GM06990 (cell line): Measurements from ENCODE around the gene SCAMP1.

Experiments
- DNase-seq: peaks from one replicate; pipeline ENCODE4 v3.0.0-alpha.2; 2011; ENCODE audit not compliant: insufficient read length; ENCODE audit errors: extremely low read depth
- H3K27me3 ChIP-seq: replicated peaks from 2 replicates; pipeline ENCODE4 v1.6.0; 2011; ENCODE audit warnings: low read length; ENCODE audit not compliant: control insufficient read depth, insufficient read depth
- H3K36me3 ChIP-seq: 2 replicates; pipeline ENCODE4 v1.5.1; 2011; ENCODE audit warnings: low read length; ENCODE audit not compliant: control insufficient read depth, insufficient read depth
- H3K4me3 ChIP-seq: replicated peaks from 2 replicates; pipeline ENCODE4 v1.5.1; 2011; ENCODE audit warnings: low read depth, mild to moderate bottlenecking, control low read depth, low read length
- TF ChIP-seq, protein P1 (sequence below): IDR thresholded peaks from 2 replicates; pipeline ENCODE4 v1.5.1; 2011; ENCODE audit warnings: low read length, control low read depth, mild to moderate bottlenecking, inconsistent platforms; ENCODE audit not compliant: insufficient read depth, poor library complexity, severe bottlenecking

Gene SCAMP1

GRCh38 chr5:78503958-78504653, 143.7 kb downstream of the SCAMP1 start:
- Histone ChIP-seq H3K36me3 (peaks cover 1% of the 10 kb centered on the region), H3K27me3 (no peaks in the 10 kb centered on the region), H3K4me3 (no peak overlapping the region)
- DNase-seq: no peak
- TF ChIP-seq, protein P1, sequence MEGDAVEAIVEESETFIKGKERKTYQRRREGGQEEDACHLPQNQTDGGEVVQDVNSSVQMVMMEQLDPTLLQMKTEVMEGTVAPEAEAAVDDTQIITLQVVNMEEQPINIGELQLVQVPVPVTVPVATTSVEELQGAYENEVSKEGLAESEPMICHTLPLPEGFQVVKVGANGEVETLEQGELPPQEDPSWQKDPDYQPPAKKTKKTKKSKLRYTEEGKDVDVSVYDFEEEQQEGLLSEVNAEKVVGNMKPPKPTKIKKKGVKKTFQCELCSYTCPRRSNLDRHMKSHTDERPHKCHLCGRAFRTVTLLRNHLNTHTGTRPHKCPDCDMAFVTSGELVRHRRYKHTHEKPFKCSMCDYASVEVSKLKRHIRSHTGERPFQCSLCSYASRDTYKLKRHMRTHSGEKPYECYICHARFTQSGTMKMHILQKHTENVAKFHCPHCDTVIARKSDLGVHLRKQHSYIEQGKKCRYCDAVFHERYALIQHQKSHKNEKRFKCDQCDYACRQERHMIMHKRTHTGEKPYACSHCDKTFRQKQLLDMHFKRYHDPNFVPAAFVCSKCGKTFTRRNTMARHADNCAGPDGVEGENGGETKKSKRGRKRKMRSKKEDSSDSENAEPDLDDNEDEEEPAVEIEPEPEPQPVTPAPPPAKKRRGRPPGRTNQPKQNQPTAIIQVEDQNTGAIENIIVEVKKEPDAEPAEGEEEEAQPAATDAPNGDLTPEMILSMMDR: no peak

GRCh38 chr5:78504704-78505677, 144.6 kb downstream of the SCAMP1 start:
- TF ChIP-seq, protein P1: no peak
- Histone ChIP-seq H3K27me3 (no peaks in the 10 kb centered on the region), H3K36me3 (peaks cover 3% of the 10 kb centered on the region), H3K4me3 (no peak overlapping the region)
- no peak for DNase-seq

DNA sequence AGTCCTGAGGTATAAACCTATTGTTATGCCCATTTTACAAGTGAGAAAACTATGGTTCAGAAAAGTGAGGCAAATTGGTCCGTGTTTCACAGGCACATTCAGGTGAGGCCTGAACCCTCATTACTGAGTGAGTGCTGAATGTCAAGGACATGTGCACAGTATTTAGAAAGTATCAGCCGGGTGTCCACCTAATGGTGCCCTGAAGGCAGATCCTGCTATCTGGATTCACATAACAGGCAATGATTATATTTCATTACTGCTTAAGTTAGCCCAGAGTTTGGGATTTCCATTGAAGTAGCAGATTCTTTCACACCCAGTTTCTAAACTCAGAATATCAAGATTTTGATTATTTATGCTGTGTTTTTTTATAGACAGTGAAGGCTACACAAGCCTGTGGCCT, 145.4 kb downstream of the SCAMP1 start:
- peaks cover 1% of the 10 kb centered on the region for H3K36me3 ChIP-seq
- no peak overlapping the region for H3K4me3 ChIP-seq
- no peaks in the 10 kb centered on the region for H3K27me3 ChIP-seq
- no peak for DNase-seq
- TF ChIP-seq, protein P1: no peak

- TF ChIP-seq, protein P1: no peak
- Histone ChIP-seq H3K4me3 (no peak overlapping the region), H3K36me3 (peaks cover 1% of the 10 kb centered on the region), H3K27me3 (no peaks in the 10 kb centered on the region)
- DNase-seq: no peak
Observed at GRCh38 chr5:78506261-78507024, 146.0 kb downstream of the SCAMP1 start.

- no peak for DNase-seq
- TF ChIP-seq, protein P1: no peak
- H3K36me3 ChIP-seq: peaks cover 1% of the 10 kb centered on the region
Observed at GRCh38 chr5:78507531-78507930, 147.1 kb downstream of the SCAMP1 start.

More at GRCh38 chr5:78507531-78507930, 147.1 kb downstream of the SCAMP1 start:
- no peaks in the 10 kb centered on the region for H3K27me3 ChIP-seq
- no peak overlapping the region for H3K4me3 ChIP-seq
